Measurements from ENCODE around the gene RIPOR1. TPM values are rescaled to one million over a fixed set of nuclear protein-coding genes. Genes with fewer than 3 reads are reported as not detected.

Gene RIPOR1
- polyA plus RNA-seq, 1 donor (not counting 4 experiments of a cell fraction or from before 2014, with no cell fraction given): 5.3 TPM

DNA sequence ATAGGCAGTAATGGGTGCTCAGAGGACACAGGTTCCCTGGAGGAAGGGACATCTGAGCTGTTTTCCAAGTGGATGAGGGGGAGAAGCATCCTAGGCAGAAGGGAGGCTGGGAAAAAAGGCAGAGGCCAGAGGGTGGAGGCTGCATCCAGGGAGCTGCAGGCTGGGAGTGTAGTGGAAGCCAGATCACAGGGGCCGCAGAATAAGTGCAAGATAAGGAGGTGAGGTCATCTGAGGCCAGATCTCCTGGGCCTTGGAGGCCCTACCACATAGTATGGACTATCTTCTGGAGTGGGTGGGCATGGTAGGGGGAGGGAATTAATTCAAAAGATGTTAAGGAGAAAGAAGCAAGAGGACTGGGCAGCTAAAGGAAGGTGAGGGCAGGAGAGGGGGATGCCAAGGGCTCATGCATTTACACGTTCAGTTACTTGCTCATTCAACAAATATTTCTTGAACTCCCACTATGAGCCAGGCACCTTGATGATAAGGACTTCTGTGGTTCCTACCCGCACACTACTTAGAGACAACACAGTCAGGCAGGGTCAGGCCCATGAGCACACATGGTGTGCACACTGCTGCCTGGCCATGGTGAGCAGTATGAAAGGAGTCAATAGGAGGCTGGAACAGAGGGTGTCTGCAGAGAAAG is 2.4 kb upstream of the RIPOR1 start:
- dilution Hi-C loops (cut with MboI; ENCODE audit: extremely low pct_ligation_motif_present, low sequenced_read_pairs): no loop called here
- H3K27me3 ChIP-seq (ENCODE audit: control insufficient read depth, extremely low read depth, insufficient read depth, low read length): no peaks in the 10 kb centered on the region
- FAIRE-seq: peak; percentile 13

DNA sequence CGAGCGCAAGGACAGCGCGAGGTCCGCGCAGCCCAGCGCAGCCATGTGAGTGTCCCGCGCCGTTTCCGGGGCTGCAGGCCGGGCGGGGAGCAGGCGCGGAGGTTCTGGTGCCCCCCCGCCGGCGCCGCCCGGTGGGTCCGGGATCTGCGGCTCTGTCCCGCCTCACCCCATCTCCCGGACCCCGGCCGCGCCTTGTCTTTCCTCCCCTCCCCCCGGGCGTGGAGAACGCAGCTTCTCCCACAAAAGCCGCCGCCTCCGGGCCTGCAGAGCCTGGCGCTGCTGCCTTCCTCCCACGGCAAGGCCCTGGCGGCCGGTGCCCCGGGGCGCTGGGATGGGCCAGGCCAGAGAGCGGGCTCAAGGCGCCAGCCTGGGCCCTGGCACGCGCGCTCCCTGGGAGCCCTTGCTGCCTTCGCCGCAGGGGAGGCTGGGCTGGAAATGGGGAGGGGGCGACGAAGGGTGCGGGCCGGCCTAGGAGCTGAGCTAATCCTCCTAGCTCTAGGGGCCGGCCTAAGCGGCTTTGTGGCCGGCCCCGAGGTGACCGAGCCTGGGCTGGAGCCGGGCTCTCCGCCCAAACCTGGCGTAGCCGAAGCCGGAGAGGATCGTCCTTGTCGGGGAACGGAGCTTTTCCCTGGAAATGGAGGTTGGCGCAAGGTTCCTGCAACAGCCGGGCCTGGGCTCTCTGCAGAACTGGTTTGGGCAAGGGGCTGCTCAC is 397 bp downstream of the RIPOR1 start:
- peak overlapping the region; percentile 53 to 61 (median 56) for H3K4me3 ChIP-seq (ENCODE audit: control insufficient read depth in 2 of 3, extremely low read depth in 1 of 3, insufficient read depth in 2 of 3, low read depth in 1 of 3, low read length in 3 of 3)
- H3K27me3 ChIP-seq (ENCODE audit: control insufficient read depth, extremely low read depth, insufficient read depth, low read length): no peaks in the 10 kb centered on the region
- FAIRE-seq (no peak), DNase-seq (ENCODE audit: low read depth, low spot score) (no peak)
- peaks cover 6% of the 10 kb centered on the region for H3K9me1 ChIP-seq (ENCODE audit: control insufficient read depth, extremely low read depth, insufficient read depth, low read length)
- TF ChIP-seq EZH2 (IDR thresholded peaks at IDR 0.05; ENCODE audit: low read length): no peak
- TF ChIP-seq, protein P1, sequence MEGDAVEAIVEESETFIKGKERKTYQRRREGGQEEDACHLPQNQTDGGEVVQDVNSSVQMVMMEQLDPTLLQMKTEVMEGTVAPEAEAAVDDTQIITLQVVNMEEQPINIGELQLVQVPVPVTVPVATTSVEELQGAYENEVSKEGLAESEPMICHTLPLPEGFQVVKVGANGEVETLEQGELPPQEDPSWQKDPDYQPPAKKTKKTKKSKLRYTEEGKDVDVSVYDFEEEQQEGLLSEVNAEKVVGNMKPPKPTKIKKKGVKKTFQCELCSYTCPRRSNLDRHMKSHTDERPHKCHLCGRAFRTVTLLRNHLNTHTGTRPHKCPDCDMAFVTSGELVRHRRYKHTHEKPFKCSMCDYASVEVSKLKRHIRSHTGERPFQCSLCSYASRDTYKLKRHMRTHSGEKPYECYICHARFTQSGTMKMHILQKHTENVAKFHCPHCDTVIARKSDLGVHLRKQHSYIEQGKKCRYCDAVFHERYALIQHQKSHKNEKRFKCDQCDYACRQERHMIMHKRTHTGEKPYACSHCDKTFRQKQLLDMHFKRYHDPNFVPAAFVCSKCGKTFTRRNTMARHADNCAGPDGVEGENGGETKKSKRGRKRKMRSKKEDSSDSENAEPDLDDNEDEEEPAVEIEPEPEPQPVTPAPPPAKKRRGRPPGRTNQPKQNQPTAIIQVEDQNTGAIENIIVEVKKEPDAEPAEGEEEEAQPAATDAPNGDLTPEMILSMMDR (optimal IDR thresholded peaks at IDR 0.05 in 1 of 3, IDR thresholded peaks at IDR 0.05 in 1 of 3, conservative IDR thresholded peaks at IDR 0.05 in 1 of 3; ENCODE audit: extremely low read depth in 1 of 3, insufficient read depth in 2 of 3, low read length in 3 of 3): no peak
- H3K9me3 ChIP-seq (ENCODE audit: control insufficient read depth, low read depth, low read length): no peaks in the 10 kb centered on the region
- no peaks in the 10 kb centered on the region for H4K20me1 ChIP-seq (ENCODE audit: control insufficient read depth, extremely low read depth, insufficient read depth, low read length)
- peak overlapping the region; percentile 7 for H2AFZ ChIP-seq (ENCODE audit: control insufficient read depth, low read length)
- peak overlapping the region; percentile 62 for H3K9ac ChIP-seq (ENCODE audit: control insufficient read depth, extremely low read depth, insufficient read depth, low read length)
- H3K4me2 ChIP-seq (ENCODE audit: control insufficient read depth, extremely low read depth, insufficient read depth, low read depth, low read length): peak overlapping the region; percentile 85
- dilution Hi-C loops (cut with MboI; ENCODE audit: extremely low pct_ligation_motif_present, low sequenced_read_pairs): no loop called here
- H3K79me2 ChIP-seq (ENCODE audit: control insufficient read depth, insufficient read depth, low read length): peaks cover 30% of the 10 kb centered on the region
- H3K27ac ChIP-seq (ENCODE audit: control insufficient read depth, insufficient read depth, low read length): peak overlapping the region; percentile 3
- H3K36me3 ChIP-seq (ENCODE audit: control insufficient read depth in 2 of 2, extremely low read depth in 1 of 2, insufficient read depth in 2 of 2, low read length in 2 of 2): no peaks in the 10 kb centered on the region
- peaks cover 53% of the 10 kb centered on the region for H3K4me1 ChIP-seq (ENCODE audit: control insufficient read depth, extremely low read depth, insufficient read depth, low read length)

More for the DNA sequence above, 2.4 kb upstream of the RIPOR1 start:
- peaks cover 58% of the 10 kb centered on the region for H3K4me1 ChIP-seq (ENCODE audit: control insufficient read depth, extremely low read depth, insufficient read depth, low read length)
- peaks cover 6% of the 10 kb centered on the region for H3K9me1 ChIP-seq (ENCODE audit: control insufficient read depth, extremely low read depth, insufficient read depth, low read length)
- no peak overlapping the region for H3K9ac ChIP-seq (ENCODE audit: control insufficient read depth, extremely low read depth, insufficient read depth, low read length)
- peak overlapping the region; percentile 30 for H3K27ac ChIP-seq (ENCODE audit: control insufficient read depth, insufficient read depth, low read length)
- no peak overlapping the region for H2AFZ ChIP-seq (ENCODE audit: control insufficient read depth, low read length)
- H3K79me2 ChIP-seq (ENCODE audit: control insufficient read depth, insufficient read depth, low read length): peaks cover 13% of the 10 kb centered on the region
- H4K20me1 ChIP-seq (ENCODE audit: control insufficient read depth, extremely low read depth, insufficient read depth, low read length): no peaks in the 10 kb centered on the region
- TF ChIP-seq, protein P1 (optimal IDR thresholded peaks at IDR 0.05 in 1 of 3, IDR thresholded peaks at IDR 0.05 in 1 of 3, conservative IDR thresholded peaks at IDR 0.05 in 1 of 3; ENCODE audit: extremely low read depth in 1 of 3, insufficient read depth in 2 of 3, low read length in 3 of 3): no peak
- TF ChIP-seq EZH2 (IDR thresholded peaks at IDR 0.05; ENCODE audit: low read length): no peak
- H3K4me3 ChIP-seq (ENCODE audit: control insufficient read depth in 2 of 3, extremely low read depth in 1 of 3, insufficient read depth in 2 of 3, low read depth in 1 of 3, low read length in 3 of 3): no peak overlapping the region
- DNase-seq (ENCODE audit: low read depth, low spot score): no peak
- no peaks in the 10 kb centered on the region for H3K9me3 ChIP-seq (ENCODE audit: control insufficient read depth, low read depth, low read length)
- H3K36me3 ChIP-seq (ENCODE audit: control insufficient read depth in 2 of 2, extremely low read depth in 1 of 2, insufficient read depth in 2 of 2, low read length in 2 of 2): no peaks in the 10 kb centered on the region
- H3K4me2 ChIP-seq (ENCODE audit: control insufficient read depth, extremely low read depth, insufficient read depth, low read depth, low read length): peak overlapping the region; percentile 29
